DND-41 (cell line): ENCODE data around the gene GRIK2.

Source experiments
- EZH2 ChIP-seq: IDR thresholded peaks from 3 replicates; pipeline ENCODE4 v1.6.1; 2012; ENCODE audit warnings: borderline replicate concordance, low read depth, mild to moderate bottlenecking, moderate library complexity, low read length, inconsistent platforms; ENCODE audit not compliant: severe bottlenecking
- TF ChIP-seq, protein P1 (sequence below): IDR thresholded peaks from 2 replicates; pipeline ENCODE4 v1.5.1; 2012; ENCODE audit warnings: borderline replicate concordance, low read length, moderate library complexity, mild to moderate bottlenecking; ENCODE audit not compliant: poor library complexity, severe bottlenecking; ENCODE audit errors: extremely low read depth

DNA sequence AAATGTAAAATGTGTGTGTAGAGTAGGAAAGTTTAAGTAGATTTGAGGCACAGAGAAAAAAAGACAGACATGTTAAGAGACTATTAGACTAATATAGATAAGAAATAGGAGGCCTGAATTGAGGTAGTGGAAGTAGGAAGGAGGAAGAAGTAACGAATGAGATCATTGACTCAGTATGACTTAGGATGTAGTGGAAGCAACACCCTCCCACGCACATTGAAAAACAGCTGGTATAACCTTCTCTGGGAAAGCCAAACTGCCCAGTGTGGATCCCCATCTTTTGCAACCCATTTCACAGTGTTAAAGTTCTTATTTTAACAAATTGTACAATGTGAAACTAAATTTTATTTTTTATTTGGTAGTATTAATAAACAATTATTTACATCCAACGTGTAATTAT is 89.1 kb downstream of the GRIK2 start:
- TF ChIP-seq, protein P1, sequence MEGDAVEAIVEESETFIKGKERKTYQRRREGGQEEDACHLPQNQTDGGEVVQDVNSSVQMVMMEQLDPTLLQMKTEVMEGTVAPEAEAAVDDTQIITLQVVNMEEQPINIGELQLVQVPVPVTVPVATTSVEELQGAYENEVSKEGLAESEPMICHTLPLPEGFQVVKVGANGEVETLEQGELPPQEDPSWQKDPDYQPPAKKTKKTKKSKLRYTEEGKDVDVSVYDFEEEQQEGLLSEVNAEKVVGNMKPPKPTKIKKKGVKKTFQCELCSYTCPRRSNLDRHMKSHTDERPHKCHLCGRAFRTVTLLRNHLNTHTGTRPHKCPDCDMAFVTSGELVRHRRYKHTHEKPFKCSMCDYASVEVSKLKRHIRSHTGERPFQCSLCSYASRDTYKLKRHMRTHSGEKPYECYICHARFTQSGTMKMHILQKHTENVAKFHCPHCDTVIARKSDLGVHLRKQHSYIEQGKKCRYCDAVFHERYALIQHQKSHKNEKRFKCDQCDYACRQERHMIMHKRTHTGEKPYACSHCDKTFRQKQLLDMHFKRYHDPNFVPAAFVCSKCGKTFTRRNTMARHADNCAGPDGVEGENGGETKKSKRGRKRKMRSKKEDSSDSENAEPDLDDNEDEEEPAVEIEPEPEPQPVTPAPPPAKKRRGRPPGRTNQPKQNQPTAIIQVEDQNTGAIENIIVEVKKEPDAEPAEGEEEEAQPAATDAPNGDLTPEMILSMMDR = no peak
- TF ChIP-seq EZH2 = no peak
